Panc1 (cell line): ENCODE measurements around the gene IGF2R. TPM values are rescaled to one million over a fixed set of nuclear protein-coding genes. Genes with fewer than 3 reads are reported as not detected.

Experiments
- ATAC-seq: fragments of 200-7000 bp; cut with Tn5 transposase; 2 replicates; pipeline ENCODE4 v1.9.1; 2020; ENCODE audit warnings: mild to moderate bottlenecking, moderate library complexity
- BruUV-seq: library from RNA; stranded (reverse); fragments of 400-500 nt; replicated peaks from 2 replicates; lab custom pipeline; 2021; lab: Mats Ljungman, UMichigan
- CTCF ChIA-PET: fragments of 300-600 bp; sonication (Branson Sonifier 250); formaldehyde crosslinking; loops from one replicate; lab custom pipeline; 2022; ENCODE audit warnings: antibody characterized with exemption; lab: Charles Lee
- POLR2A ChIA-PET: fragments of 300-600 bp; sonication (Branson Sonifier 250); formaldehyde crosslinking; loops from one replicate; lab custom pipeline; 2022; ENCODE audit warnings: antibody characterized with exemption; lab: Charles Lee
- DNase-seq: peaks from one replicate; pipeline ENCODE4 v3.0.0-alpha.2; 2010; ENCODE audit warnings: low read depth, low spot score
- H3K27ac ChIP-seq: 2 replicates; pipeline ENCODE4 v1.5.1; 2011; ENCODE audit warnings: mild to moderate bottlenecking, low read length, inconsistent platforms
- H3K27me3 ChIP-seq: fragments of 200-500 bp; sonication (Bioruptor generic); 2 replicates; pipeline ENCODE4 v1.6.0; 2014; ENCODE audit warnings: low read length, inconsistent platforms; ENCODE audit not compliant: control insufficient read depth, insufficient read depth
- H3K36me3 ChIP-seq: fragments of 200-500 bp; sonication (Bioruptor generic); 2 replicates; pipeline ENCODE4 v1.5.1; 2014; ENCODE audit warnings: inconsistent platforms, mild to moderate bottlenecking, low read length, moderate library complexity; ENCODE audit not compliant: control insufficient read depth, insufficient read depth
- H3K4me1 ChIP-seq: 2 replicates; pipeline ENCODE4 v1.5.1; 2011; ENCODE audit warnings: inconsistent platforms, mild to moderate bottlenecking, low read length, moderate library complexity; ENCODE audit not compliant: control insufficient read depth, insufficient read depth
- H3K4me3 ChIP-seq, 2 experiments: 2 replicates each; pipeline ENCODE4 v1.5.1; 2011 to 2012; ENCODE audit warnings: low read depth in 2 of 2, low read length in 2 of 2, mild to moderate bottlenecking in 2 of 2, inconsistent platforms in 1 of 2, moderate library complexity in 1 of 2
- H3K9me3 ChIP-seq: fragments of 200-500 bp; sonication (Bioruptor generic); 2 replicates; pipeline ENCODE4 v1.5.1; 2014; ENCODE audit warnings: low read depth, mild to moderate bottlenecking, inconsistent platforms, low read length, moderate library complexity; ENCODE audit not compliant: control insufficient read depth, insufficient read depth
- CTCF ChIP-seq: fragments of 450-650 bp; IDR thresholded peaks from 2 replicates; pipeline ENCODE4 v1.5.1; 2017; ENCODE audit warnings: mild to moderate bottlenecking
- POLR2AphosphoS5 ChIP-seq: IDR thresholded peaks from 2 replicates; pipeline ENCODE4 v1.6.1; 2012; ENCODE audit warnings: mild to moderate bottlenecking, low read depth, low read length, moderate library complexity
- REST ChIP-seq, 2 experiments: IDR thresholded peaks; 2 replicates each; pipeline ENCODE4 v1.6.1; 2011 to 2012; ENCODE audit warnings: low read depth in 2 of 2, control low read depth in 1 of 2, low read length in 1 of 2, mild to moderate bottlenecking in 1 of 2, moderate library complexity in 1 of 2; ENCODE audit not compliant: insufficient read depth in 1 of 2
- SIN3A ChIP-seq: IDR thresholded peaks from 2 replicates; pipeline ENCODE4 v1.6.1; 2012; ENCODE audit warnings: low read depth, mild to moderate bottlenecking, low read length, moderate library complexity, borderline replicate concordance; ENCODE audit not compliant: insufficient read depth
- TCF7L2 ChIP-seq: IDR thresholded peaks from 2 replicates; pipeline ENCODE4 v1.6.1; 2011; ENCODE audit warnings: mild to moderate bottlenecking, low read depth, low read length, inconsistent platforms
- in situ Hi-C: cut with HindIII; loops from 2 replicates; pipeline ENCODE4 v1.10.0; 2016; ENCODE audit warnings: low sequenced_read_pairs, low pct_unique_long_range_greater_than_20kb
- intact Hi-C: fragments of 100-400 bp; cut with micrococcal nuclease; formaldehyde crosslinking; loops from one replicate; pipeline ENCODE4 v1.10.0; 2022; ENCODE audit not compliant: unreplicated experiment
- total RNA-seq: library from RNA; stranded (reverse); gene quantifications from one replicate; pipeline ENCODE4 v1.2.1, GENCODE V29; 2021; ENCODE audit not compliant: unreplicated experiment

The IGF2R gene
- total RNA-seq, 1 experiment from 2014 or later, result 163 TPM

DNA sequence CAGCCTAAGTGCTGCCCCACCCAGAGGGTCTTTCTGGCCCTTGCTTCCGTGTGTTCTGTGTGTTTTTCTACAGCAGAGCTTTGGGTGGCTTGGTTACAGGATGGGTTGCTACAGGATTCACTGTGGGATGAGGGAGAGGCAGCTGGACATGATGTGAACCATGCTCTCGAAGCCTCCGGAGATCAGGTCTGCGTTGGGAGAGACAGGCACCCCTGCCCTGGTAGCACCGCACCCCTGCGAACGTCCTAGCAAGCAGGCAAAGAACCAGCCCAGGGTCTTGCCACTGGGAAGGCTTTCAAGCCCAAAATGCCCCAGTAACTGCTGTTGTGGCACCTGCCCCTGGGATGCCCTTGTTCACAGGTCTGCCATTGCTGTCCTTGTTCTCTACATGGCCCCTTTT, 66.4 kb downstream of the IGF2R start (continued):
- TF ChIP-seq TCF7L2, result no peak

DNA sequence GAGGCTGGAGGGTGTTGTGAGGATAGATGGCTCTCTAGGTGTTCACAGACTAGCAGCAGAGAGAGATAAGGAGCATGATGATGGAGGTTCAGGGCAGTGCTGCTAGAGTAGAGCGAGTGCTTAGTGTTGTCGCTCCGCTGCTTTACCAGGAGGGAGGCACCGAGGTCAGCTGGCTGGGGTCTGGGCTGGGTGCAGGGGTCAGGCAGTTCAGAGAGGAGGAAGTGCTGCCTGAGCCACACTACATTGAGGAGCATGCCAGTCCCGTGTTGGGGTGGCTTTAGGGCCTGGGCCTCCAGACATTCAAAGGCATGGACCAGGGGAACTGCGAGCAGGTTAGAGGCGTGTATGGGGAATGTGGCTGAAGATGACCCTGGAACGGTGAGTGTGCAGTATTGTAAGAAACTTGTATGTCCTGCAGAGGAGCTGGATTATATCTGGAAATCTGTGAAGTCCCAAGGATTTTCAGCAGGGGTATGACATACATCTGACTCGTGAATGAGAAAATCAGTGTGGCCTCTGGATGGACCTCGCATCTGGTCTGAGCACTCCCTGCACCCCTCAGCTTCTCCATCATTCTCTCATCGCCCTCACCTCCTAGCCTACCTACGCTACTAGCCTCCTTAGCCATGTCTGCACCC, 66.9 kb downstream of the IGF2R start:
- ChIA-PET POLR2A (no interaction called here), CTCF (no interaction called here)
- DNase-seq (no peak), ATAC-seq (no peak)
- H3K27me3 ChIP-seq, result no peaks in the 10 kb centered on the region
- in situ Hi-C loops (no loop called here), intact Hi-C loops (no loop called here)
- no peaks in the 10 kb centered on the region for H3K4me1 ChIP-seq
- TF ChIP-seq CTCF (no peak), SIN3A (no peak), TCF7L2 (no peak), POLR2AphosphoS5 (no peak), REST (IDR thresholded peaks at IDR 0.05; ENCODE audit: insufficient read depth in 1 of 2, low read depth in 2 of 2, low read length in 1 of 2) (no peak)
- no peak overlapping the region for H3K4me3 ChIP-seq
- no peaks in the 10 kb centered on the region for H3K9me3 ChIP-seq
- BruUV-seq, result no TSS peak
- peaks cover 16% of the 10 kb centered on the region for H3K36me3 ChIP-seq
- no peak overlapping the region for H3K27ac ChIP-seq

- Histone ChIP-seq H3K27ac (no peak overlapping the region), H3K36me3 (peaks cover 16% of the 10 kb centered on the region), H3K4me3 (no peak overlapping the region), H3K9me3 (no peaks in the 10 kb centered on the region), H3K27me3 (no peaks in the 10 kb centered on the region), H3K4me1 (no peaks in the 10 kb centered on the region)
- intact Hi-C loops, result no loop called here
- in situ Hi-C loops, result no loop called here
- POLR2A ChIA-PET, result no interaction called here
- ATAC-seq, result no peak
- CTCF ChIA-PET, result no interaction called here
- TF ChIP-seq REST (IDR thresholded peaks at IDR 0.05; ENCODE audit: insufficient read depth in 1 of 2, low read depth in 2 of 2, low read length in 1 of 2), result no peak
- TF ChIP-seq CTCF, result no peak
- no peak for TF ChIP-seq SIN3A
- TF ChIP-seq POLR2AphosphoS5, result no peak
- no peak for TF ChIP-seq TCF7L2
- no peak for DNase-seq
- BruUV-seq, result no TSS peak
Measured at GRCh38 chr6:160036331-160036695, 67.4 kb downstream of the IGF2R start.
